ENCODE results near the gene SLC4A4.

GRCh38 chr4:71300964-71301363 is 37.9 kb upstream of the SLC4A4 start:
- no peak for TF ChIP-seq POLR2A (IDR thresholded peaks at IDR 0.05; ENCODE audit: low read length)
- TF ChIP-seq GATA1 (IDR thresholded peaks at IDR 0.05; ENCODE audit: low read depth, low read length): no peak

Measured in erythroblast (primary cell).